GM23248 (cell line): ENCODE data around the gene RBM19.

Experiments used
- EZH2 ChIP-seq: fragments of 200-600 bp; sonication (generic); IDR thresholded peaks from 2 replicates; pipeline ENCODE4 v1.6.1; 2018; ENCODE audit warnings: antibody characterized with exemption, mild to moderate bottlenecking; ENCODE audit not compliant: insufficient read depth, poor library complexity, severe bottlenecking
- EZH2phosphoT487 ChIP-seq: fragments of 200-600 bp; sonication (generic); IDR thresholded peaks from 2 replicates; pipeline ENCODE4 v1.6.1; 2018; ENCODE audit warnings: antibody characterized with exemption, moderate library complexity, mild to moderate bottlenecking, low read depth; ENCODE audit not compliant: insufficient read depth

DNA sequence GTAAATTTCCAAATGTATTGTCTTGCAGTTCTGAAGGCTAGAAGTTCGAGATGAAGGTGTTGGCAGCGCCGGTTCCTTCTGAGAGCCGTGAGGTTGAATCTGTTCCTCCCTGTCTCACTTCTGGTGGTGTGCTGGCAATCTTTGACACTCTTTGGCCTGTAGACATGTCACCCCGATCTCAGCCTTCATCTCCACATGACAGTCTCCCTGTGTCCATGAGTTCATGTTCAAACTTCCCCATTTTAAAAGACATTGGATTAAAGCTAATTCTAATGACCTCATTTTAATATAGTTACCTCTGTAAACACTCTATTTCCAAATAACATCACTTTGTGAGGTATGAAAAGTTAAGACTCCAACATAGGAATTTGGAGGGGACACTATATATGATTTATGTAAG is 4.1 kb upstream of the RBM19 start:
- TF ChIP-seq EZH2 (no peak), EZH2phosphoT487 (no peak)
